GOT3 (cell line): Measurements from ENCODE around the gene CNTNAP2.

ENCODE experiments used
- DNase-seq: peaks from one replicate; lab custom pipeline; 2025; ENCODE audit warnings: mixed read lengths; lab: John Stamatoyannopoulos, UW

The CNTNAP2 gene

DNA sequence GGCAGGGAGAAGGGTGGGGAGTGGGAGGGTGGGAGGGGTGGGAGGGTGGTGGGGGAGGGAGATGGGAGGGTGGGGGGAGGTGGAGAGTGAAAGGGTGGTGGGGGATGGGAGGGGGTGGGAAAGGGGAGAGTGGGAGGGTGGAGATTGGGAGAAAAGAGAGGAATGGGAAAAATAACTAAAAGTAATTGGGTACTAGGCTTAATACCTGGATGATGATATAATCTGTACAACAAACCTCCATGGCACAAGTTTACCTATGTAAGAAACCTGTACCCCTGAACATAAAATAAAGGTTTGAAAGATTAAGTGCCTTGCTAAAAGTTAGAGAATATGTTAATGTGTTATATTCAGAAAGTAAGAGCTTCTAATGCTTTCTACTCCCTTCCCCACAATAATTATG, 564.9 kb downstream of the CNTNAP2 start:
- DNase-seq: no peak

DNA sequence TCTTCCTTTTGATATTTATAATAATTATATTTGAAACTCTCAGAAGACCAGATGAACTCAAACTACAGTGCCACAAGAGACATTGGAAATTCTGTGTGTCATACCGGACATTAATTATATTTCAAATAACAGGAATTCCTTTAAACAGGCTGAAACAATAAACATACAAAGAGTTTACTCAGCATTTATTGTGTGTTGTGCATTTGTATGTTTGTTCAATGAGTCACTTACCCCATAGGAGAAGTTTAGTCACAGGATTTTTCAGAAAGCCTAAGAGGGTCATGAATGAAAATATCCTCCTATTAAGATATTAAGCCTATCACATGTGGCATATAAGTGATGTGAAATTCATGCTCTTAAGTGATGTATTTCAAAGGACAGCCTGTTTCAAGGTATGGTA, 566.8 kb downstream of the CNTNAP2 start:
- no peak for DNase-seq

DNA sequence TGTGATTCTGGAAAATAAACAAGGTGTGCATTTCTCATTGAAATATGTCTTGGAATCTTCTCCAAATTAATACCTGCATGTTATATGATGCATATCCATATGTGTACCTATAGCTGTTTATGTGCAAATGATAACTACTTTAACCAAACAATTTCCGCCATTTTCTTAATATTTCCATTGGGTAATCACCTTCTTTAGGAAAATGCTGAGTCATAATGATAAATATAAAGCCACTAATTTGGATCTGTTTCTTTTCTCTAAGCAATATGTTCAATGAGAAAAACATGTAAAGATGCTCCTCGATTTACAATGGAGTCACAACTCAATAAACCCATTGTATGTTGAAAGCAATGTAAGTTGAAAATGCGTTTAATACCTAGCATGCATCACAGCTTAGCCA, 574.4 kb downstream of the CNTNAP2 start:
- no peak for DNase-seq

DNA sequence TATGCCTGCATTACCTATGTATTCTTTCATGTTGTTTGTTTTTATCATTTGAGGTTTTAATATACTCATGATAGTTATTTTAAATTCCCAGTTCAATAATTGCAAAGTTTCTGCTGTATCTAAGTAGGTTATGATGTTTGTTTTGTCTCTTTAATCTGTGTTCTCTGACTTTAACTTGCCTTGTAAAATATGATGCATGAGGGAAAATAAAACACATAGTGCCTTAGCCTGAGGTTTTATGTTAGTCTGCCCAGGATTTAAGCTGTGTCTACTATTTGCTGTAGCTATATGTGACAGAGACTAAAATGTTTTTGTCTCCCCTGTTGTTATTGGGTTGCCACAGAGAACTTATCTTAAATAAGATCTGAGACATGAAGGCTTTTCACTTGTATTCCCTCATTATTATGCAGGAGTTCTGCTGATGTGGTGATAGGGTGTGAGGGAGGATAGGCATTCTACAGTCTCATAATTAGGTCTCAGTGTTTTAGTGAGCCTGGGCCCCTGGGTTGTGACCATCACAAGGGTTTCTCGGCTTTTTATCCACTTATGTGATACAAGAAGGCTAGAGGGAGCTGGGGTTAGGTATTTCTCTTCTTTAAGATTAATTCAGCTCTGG, 582.5 kb downstream of the CNTNAP2 start:
- DNase-seq: no peak

- DNase-seq: no peak
Observed at GRCh38 chr7:146700015-146700560, 583.5 kb downstream of the CNTNAP2 start.

- DNase-seq: no peak
Observed at GRCh38 chr7:146701166-146701565, 584.6 kb downstream of the CNTNAP2 start.

- DNase-seq: no peak
Observed at GRCh38 chr7:146702898-146703297, 586.3 kb downstream of the CNTNAP2 start.

- DNase-seq: no peak
Observed at GRCh38 chr7:146709451-146710027, 592.9 kb downstream of the CNTNAP2 start.

DNA sequence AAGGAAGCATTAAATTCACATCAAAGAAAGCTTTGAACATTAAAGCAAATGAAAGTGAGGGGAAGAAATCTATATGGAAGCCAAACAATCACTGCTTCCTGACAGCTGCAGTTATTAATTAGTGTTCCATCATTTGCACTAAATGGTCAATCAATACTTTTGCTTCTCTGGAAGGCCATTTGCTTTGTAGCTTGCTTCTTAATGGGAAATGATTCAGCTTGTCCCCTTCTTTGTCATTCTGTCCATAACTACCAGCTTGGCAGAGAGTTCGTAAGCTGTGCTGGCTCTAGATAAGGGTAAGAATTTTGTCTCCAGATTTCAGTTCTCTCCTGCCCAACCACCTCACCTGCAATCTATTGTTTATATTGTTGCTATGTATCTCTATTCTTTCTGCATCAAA, 596.6 kb downstream of the CNTNAP2 start:
- no peak for DNase-seq

GRCh38 chr7:146713934-146714333, 597.3 kb downstream of the CNTNAP2 start:
- no peak for DNase-seq

- no peak for DNase-seq
Observed at GRCh38 chr7:146720195-146720594, 603.6 kb downstream of the CNTNAP2 start.

DNA sequence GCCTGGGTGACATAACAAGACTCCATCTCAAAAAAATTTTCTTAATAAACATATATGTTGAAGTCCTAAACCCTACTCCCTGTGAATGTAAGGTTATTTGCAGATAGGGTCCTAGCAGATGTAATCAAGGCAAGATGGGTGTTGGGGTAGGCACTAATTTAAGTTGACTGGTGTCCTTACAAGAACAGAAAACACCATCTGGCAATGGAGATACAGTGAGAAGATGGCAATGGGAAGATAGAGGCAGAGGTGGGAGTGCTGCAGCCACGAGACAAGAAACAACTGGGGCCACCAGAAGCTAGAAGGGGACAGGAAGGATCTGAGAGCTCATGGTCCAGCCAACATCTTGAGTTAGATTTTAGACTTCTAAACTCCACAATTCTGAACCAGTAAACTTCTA, 606.4 kb downstream of the CNTNAP2 start:
- no peak for DNase-seq

- no peak for DNase-seq
Observed at GRCh38 chr7:146725520-146725919, 608.9 kb downstream of the CNTNAP2 start.

- DNase-seq: no peak
Observed at GRCh38 chr7:146728141-146728540, 611.5 kb downstream of the CNTNAP2 start.

DNA sequence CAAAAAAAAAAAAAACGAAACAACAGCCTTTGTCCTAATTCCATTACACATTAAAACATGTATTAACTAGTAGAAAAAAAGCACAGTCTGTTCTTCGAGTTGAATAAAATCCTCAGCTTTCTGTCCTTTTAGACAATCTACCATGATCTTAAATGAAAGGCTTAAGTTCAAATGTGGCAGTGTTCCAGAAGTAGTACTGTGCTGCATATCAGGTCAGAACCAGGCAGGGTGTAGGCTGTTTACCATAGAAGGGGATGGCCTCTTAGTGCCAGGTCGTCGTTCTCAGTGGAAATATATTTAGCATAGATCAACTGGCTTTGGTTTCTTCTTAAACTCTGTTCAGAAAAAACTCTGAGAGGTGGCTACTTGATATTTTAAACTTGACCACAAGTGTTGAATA, 612.0 kb downstream of the CNTNAP2 start:
- DNase-seq: no peak

DNA sequence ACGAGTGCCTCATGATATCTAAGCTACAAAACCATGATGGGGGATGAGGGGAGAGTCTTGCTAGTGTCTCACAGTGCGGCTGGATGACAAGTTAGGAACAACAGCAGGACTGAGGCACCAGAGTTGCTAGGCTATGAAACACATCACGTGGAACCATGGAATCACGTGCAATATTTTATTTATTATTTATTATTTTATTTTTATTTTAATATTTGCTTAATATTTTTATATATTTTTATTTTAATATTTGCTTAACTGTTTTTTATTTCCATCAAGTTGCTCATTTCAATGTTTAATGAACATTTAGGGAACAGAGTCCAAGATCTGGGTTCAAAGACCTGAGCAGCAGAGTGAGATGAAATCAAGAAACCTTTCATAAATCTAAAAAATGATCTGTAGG, 614.6 kb downstream of the CNTNAP2 start:
- no peak for DNase-seq

DNA sequence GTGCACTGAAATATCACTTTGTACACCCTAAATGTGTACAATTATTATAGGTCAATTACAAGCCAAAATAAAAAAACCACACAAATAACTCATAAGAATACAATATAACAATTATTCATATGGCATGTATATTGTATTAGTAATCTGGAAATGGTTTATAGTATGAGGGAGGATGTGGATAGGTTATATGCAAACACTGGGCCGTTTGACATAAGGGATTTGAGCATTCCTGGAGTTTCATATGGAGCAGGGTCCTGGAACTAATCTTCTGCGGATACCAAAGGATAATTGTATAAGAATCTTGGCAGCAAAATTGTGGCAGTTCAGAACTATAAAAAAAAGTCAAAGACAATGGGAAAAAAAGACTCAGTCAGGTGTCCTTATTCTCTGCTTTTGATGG, 619.4 kb downstream of the CNTNAP2 start:
- no peak for DNase-seq

- no peak for DNase-seq
Observed at GRCh38 chr7:146736446-146737190, 620.0 kb downstream of the CNTNAP2 start.

GRCh38 chr7:146740039-146740438, 623.4 kb downstream of the CNTNAP2 start:
- DNase-seq: no peak

DNA sequence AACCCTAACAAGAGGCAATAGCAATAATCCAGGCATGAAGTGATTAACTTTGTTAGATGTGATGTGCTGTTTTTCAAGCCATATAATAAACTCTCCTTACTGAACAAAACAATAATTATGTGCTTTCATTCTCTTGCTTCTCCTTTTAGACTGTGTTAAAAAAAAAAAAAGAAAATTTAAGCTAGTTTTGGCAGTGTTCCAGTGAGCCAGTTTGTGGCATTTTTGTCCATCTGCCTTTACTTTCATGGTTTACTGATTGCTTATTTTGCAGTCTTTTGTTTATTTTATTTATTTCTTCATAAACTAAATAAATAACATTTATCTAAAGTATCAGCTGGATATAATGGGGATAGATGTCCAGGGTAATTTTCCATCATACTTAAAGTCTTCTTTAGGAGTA, 625.3 kb downstream of the CNTNAP2 start:
- DNase-seq: no peak

DNA sequence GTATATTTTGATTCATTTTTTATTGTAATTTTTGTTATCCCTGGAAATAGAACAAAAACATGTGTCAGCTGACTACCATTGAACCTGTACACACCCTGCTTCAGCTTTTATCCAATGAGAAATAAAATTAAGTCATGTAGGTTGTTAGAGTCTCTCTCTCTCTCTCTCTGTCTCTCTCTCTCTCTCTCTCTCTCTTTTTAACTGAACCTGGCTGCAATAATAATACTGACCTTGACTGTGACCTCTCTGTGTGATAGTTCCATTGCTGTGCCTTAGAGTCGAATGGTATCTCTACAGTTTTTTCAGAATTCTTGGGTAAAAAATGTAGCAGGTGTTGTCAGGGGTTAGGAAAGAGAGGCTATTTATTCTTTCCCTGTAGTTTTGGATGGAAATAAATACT, 637.8 kb downstream of the CNTNAP2 start:
- DNase-seq: no peak

- DNase-seq: no peak
Observed at GRCh38 chr7:146755585-146755984, 639.0 kb downstream of the CNTNAP2 start.

DNA sequence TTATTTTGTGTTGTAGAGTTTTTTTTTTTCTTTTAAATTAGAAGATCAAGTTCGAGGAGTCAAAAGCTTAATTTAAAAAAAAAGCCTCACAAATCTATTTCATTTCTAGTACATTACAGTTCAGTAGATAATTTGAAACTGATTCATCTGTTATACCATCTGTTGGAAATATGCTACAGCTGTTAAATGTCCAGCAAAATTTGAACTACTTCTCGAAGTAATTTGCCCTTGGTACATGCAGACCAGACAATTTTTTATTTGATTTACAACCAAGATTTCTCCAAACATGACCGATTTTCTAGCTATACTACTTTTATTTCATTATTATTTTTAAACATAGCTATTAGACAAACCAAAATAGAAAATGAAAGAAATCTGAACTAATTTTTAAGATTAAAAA, 647.9 kb downstream of the CNTNAP2 start:
- DNase-seq: no peak
